AG10803 (cell line): ENCODE measurements around the gene GNAI2.
A peak's percentile ranks its signal among the peaks of the same experiment; 100 is the strongest.
"Not testable (repeated sequence)": the region's sequence is repeated elsewhere in the genome, so short reads cannot be mapped to it uniquely, and the experiment has no call there.

Source experiments
- DNase-seq: peaks from one replicate; pipeline ENCODE4 v3.0.0; 2010; ENCODE audit warnings: low read depth
- H3K4me3 ChIP-seq: 2 replicates; pipeline ENCODE4 v1.5.1; 2011; ENCODE audit warnings: mild to moderate bottlenecking, low read length, control low read depth
- CTCF ChIP-seq: conservative IDR thresholded peaks from 2 replicates; pipeline ENCODE4 v1.5.1; 2011; ENCODE audit warnings: mild to moderate bottlenecking, low read length, control low read depth, inconsistent platforms

GNAI2 gene

GRCh38 chr3:50227390-50228183 lies 8.4 kb upstream of the GNAI2 start:
- peak; percentile 45 for TF ChIP-seq CTCF
- peak overlapping the region; percentile 88 for H3K4me3 ChIP-seq
- DNase-seq, result peak; percentile 82

- peak overlapping the region; percentile 88 for H3K4me3 ChIP-seq
- DNase-seq, result not testable (repeated sequence)
These were observed 7.7 kb upstream of the GNAI2 start for GRCh38 chr3:50228184-50228763.

GRCh38 chr3:50229490-50229889 lies 6.5 kb upstream of the GNAI2 start:
- no peak for DNase-seq
- no peak overlapping the region for H3K4me3 ChIP-seq
- no peak for TF ChIP-seq CTCF

GRCh38 chr3:50230104-50230793 lies 5.8 kb upstream of the GNAI2 start:
- no peak for DNase-seq
- H3K4me3 ChIP-seq, result no peak overlapping the region
- no peak for TF ChIP-seq CTCF

GRCh38 chr3:50230794-50231125 lies 5.2 kb upstream of the GNAI2 start:
- no peak for TF ChIP-seq CTCF
- DNase-seq, result no peak
- no peak overlapping the region for H3K4me3 ChIP-seq

GRCh38 chr3:50231581-50231980 lies 4.4 kb upstream of the GNAI2 start:
- TF ChIP-seq CTCF, result no peak
- DNase-seq, result no peak
- H3K4me3 ChIP-seq, result no peak overlapping the region

- no peak for TF ChIP-seq CTCF
- H3K4me3 ChIP-seq, result no peak overlapping the region
- DNase-seq, result no peak
These were observed 3.7 kb upstream of the GNAI2 start for GRCh38 chr3:50232303-50232702.
